ENCODE measurements around the gene ATG9A.

- peak; percentile 96 for TF ChIP-seq POLR2AphosphoS5 (IDR thresholded peaks at IDR 0.05; ENCODE audit: borderline replicate concordance, low read depth, low read length)
- no peak for TF ChIP-seq EZH2 (IDR thresholded peaks at IDR 0.05)
Measured at GRCh38 chr2:219177552-219178376, 51.7 kb downstream of the ATG9A start, which contains the start of gene RETREG2.

Measured in SK-N-MC (cell line).